ENCODE measurements around the gene ARHGAP10.

The ARHGAP10 gene

GRCh38 chr4:147958489-147959065, 226.7 kb downstream of the ARHGAP10 start:
- no peak for DNase-seq

- DNase-seq, result no peak
These were observed 229.1 kb downstream of the ARHGAP10 start for GRCh38 chr4:147960971-147961370.

GRCh38 chr4:147963839-147964238, 232.0 kb downstream of the ARHGAP10 start:
- no peak for DNase-seq

- no peak for DNase-seq
These were observed 232.5 kb downstream of the ARHGAP10 start for GRCh38 chr4:147964266-147964880.

- no peak for DNase-seq
These were observed 233.2 kb downstream of the ARHGAP10 start for GRCh38 chr4:147965056-147965455.

GRCh38 chr4:147965873-147966272, 234.0 kb downstream of the ARHGAP10 start:
- no peak for DNase-seq

GRCh38 chr4:147968641-147969040, 236.8 kb downstream of the ARHGAP10 start:
- no peak for DNase-seq

GRCh38 chr4:147969573-147970385, 237.9 kb downstream of the ARHGAP10 start:
- no peak for DNase-seq

- no peak for DNase-seq
These were observed 239.2 kb downstream of the ARHGAP10 start for GRCh38 chr4:147971116-147971515.

GRCh38 chr4:147975325-147975724, 243.4 kb downstream of the ARHGAP10 start:
- DNase-seq, result no peak

- no peak for DNase-seq
These were observed 244.3 kb downstream of the ARHGAP10 start for GRCh38 chr4:147975933-147976928.

GRCh38 chr4:147980586-147980985, 248.7 kb downstream of the ARHGAP10 start:
- DNase-seq, result no peak

- DNase-seq, result no peak
These were observed 249.4 kb downstream of the ARHGAP10 start for GRCh38 chr4:147981305-147981704.

GRCh38 chr4:147984065-147984777, 252.3 kb downstream of the ARHGAP10 start:
- DNase-seq, result peak; percentile 8

GRCh38 chr4:147984778-147985138, 252.9 kb downstream of the ARHGAP10 start:
- DNase-seq, result no peak

- no peak for DNase-seq
These were observed 253.5 kb downstream of the ARHGAP10 start for GRCh38 chr4:147985376-147985775.

GRCh38 chr4:147987252-147987651, 255.4 kb downstream of the ARHGAP10 start:
- DNase-seq, result no peak

- DNase-seq, result no peak
These were observed 259.8 kb downstream of the ARHGAP10 start for GRCh38 chr4:147991543-147992283.

- no peak for DNase-seq
These were observed 262.2 kb downstream of the ARHGAP10 start for GRCh38 chr4:147994076-147994475.

GRCh38 chr4:147994491-147995385, 262.9 kb downstream of the ARHGAP10 start:
- no peak for DNase-seq

Data from CD4-positive, alpha-beta T cell treated with Interleukin-4 for 4 hours (primary cell).